Measurements from ENCODE around the gene ALKBH6. TPM values are rescaled to one million over a fixed set of nuclear protein-coding genes. Genes with fewer than 3 reads are reported as not detected.
"Not testable (repeated sequence)": the region's sequence is repeated elsewhere in the genome, so short reads cannot be mapped to it uniquely, and the experiment has no call there.

The ALKBH6 gene
- total and polyA plus RNA-seq, 5 experiments from 2014 or later = 18.7 to 65.5 (median 25.6) TPM

- no peak for DNase-seq
- Mint-ChIP-seq H3K27me3 (peaks cover 19 to 61% (median 42%) of the 10 kb centered on the region in 5 donors), H3K36me3 (peaks cover 0 to 2% (median 0%) of the 10 kb centered on the region in 3 donors), H3K27ac (no peak overlapping the region), H3K9me3 (peaks cover 0 to 2% (median 0%) of the 10 kb centered on the region in 9 donors), H3K4me1 (peaks cover 5 to 7% (median 7%) of the 10 kb centered on the region in 4 donors), H3K4me3 (peak overlapping the region in 6 of 10 donors; percentile 9 to 75 (median 55))
- POLR2A ChIA-PET = interaction anchor here (0.6 to 0.7 kb wide), 2 partner anchors 845 to 1792 kb away, joined by 3 to 5 read pairs; partner anchors contain the start of gene ZNF573
- no peak for ATAC-seq
Observed at GRCh38 chr19:35987571-35987896, 26.5 kb downstream of the ALKBH6 start.

GRCh38 chr19:35986664-35987570, 27.1 kb downstream of the ALKBH6 start:
- Mint-ChIP-seq H3K36me3 (peaks cover 0 to 2% (median 0%) of the 10 kb centered on the region in 3 donors), H3K4me1 (peaks cover 5 to 7% (median 7%) of the 10 kb centered on the region in 4 donors), H3K27me3 (peaks cover 19 to 67% (median 48%) of the 10 kb centered on the region in 5 donors), H3K4me3 (peak overlapping the region; percentile 60 to 86 (median 78)), H3K9me3 (peaks cover 0 to 2% (median 0%) of the 10 kb centered on the region in 9 donors), H3K27ac (peak overlapping the region in 2 of 10 donors; percentile 15 to 20)
- DNase-seq = no peak
- ATAC-seq = peak; percentile 57 to 74
- POLR2A ChIA-PET = interaction anchor here (0.6 to 0.8 kb wide), 3 partner anchors 845 to 1793 kb away, joined by 3 to 5 read pairs (median 3); partner anchors contain the start of gene ZNF573

DNA sequence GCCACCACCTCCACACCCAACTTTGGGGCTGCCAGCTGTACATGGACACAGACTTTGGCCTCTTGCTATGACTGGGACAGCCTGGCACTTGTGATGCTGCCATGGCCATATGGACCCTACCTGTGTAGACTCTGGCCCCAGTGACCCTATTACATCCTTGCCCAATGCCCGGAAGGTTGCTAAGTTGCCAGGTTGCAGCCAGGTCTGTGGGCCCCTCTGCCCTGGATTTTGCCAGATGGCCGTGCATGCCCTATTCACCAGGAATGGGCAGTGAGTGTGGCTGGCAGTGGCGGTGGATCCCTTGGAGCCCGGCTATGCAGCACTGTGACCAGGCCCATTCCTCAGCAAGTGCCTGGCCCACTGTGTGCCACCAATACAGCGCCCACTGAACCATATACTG, 27.9 kb downstream of the ALKBH6 start:
- no peak for ATAC-seq
- DNase-seq = no peak
- Mint-ChIP-seq H3K27me3 (peaks cover 19 to 69% (median 50%) of the 10 kb centered on the region in 5 donors), H3K36me3 (peaks cover 0 to 2% (median 0%) of the 10 kb centered on the region in 3 donors), H3K9me3 (peaks cover 0 to 2% (median 0%) of the 10 kb centered on the region in 9 donors), H3K27ac (no peak overlapping the region), H3K4me3 (peak overlapping the region in 6 of 10 donors; percentile 13 to 83 (median 56)), H3K4me1 (peaks cover 5 to 7% (median 7%) of the 10 kb centered on the region in 4 donors)
- POLR2A ChIA-PET = no interaction called here

DNA sequence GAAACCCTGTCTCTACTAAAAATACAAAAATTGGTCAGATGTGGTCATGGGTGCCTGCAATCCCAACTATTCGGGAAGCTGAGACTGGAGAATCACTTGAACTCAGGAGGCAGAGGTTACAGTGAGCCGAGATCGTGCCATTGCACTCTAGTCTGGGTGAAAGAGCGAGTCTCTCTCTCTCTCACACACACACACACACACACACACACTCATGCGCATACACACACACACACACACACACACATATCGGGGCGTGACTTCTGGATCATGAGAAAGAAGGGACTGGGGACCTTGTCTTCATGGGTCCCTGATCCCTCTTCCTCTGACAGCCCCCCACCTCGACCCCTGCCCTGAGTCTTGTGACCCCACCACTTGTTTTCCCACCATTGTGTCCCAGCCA, 30.8 kb downstream of the ALKBH6 start:
- Mint-ChIP-seq H3K4me3 (no peak overlapping the region), H3K27ac (no peak overlapping the region), H3K9me3 (peaks cover 0 to 2% (median 0%) of the 10 kb centered on the region in 9 donors), H3K4me1 (peaks cover 5 to 7% (median 7%) of the 10 kb centered on the region in 4 donors), H3K27me3 (peaks cover 28 to 77% (median 67%) of the 10 kb centered on the region in 5 donors), H3K36me3 (peaks cover 0 to 2% (median 0%) of the 10 kb centered on the region in 3 donors)
- DNase-seq = no peak
- no peak for ATAC-seq
- POLR2A ChIA-PET = no interaction called here

DNA sequence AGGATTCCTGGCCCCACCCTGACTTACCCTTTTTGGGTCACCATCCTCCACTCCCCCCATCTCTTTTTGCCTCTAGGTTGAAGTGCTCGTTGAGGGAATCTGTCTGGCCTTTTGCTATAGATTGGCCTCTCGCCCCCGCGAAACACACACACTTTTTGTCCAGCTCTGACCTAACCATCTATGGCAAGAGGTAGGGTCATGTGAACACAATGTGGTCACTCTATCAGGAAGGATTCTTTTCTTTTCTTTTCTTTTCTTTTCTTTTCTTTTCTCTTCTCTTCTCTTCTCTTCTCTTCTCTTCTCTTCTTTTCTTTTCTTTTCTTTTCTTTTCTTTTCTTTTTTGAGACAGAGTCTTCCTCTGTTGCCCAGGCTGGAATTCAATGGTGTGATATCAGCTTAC, 33.0 kb downstream of the ALKBH6 start:
- Mint-ChIP-seq H3K27me3 (peaks cover 25 to 68% (median 58%) of the 10 kb centered on the region in 5 donors), H3K27ac (peak overlapping the region in 1 of 10 donors; percentile 57), H3K4me3 (peak overlapping the region in 1 of 10 donors; percentile 35)
- not testable (repeated sequence) for H3K9me3 Mint-ChIP-seq, H3K36me3 Mint-ChIP-seq, H3K4me1 Mint-ChIP-seq, ATAC-seq, DNase-seq
- POLR2A ChIA-PET = interaction anchor here (0.6 kb wide), 1 partner anchor 88 kb away, joined by 4 read pairs; no protein-coding TSS in a partner anchor

DNA sequence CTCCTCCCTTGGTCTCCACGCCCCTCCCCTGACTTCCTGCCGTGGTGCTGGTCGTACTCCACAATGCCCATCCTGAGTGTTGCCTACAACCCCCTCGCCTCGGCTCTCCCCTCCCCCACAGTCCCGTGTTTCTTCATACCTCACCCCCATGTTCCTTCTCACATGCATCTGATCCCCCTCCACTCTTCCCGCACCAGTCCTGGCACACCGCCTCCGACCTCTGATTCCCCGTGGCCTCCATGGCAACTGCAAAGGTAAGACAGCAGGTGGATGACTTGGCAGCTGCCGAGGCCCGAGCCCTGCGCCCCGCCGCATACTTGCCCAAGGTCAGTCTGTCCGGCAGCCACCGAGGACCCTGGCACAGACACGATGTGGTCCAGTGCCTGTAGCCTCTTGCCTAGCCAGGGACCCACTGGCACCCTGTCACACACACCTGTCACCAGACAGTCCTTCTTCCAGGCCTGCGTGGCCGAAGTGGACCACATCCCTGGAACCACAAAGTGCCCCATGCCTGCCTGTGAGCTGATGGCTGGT, 35.1 kb downstream of the ALKBH6 start:
- POLR2A ChIA-PET = no interaction called here
- no peak overlapping the region for H3K4me3 Mint-ChIP-seq
- DNase-seq = no peak
- peaks cover 0 to 3% (median 0%) of the 10 kb centered on the region in 4 donors for H3K4me1 Mint-ChIP-seq
- peaks cover 9 to 55% (median 42%) of the 10 kb centered on the region in 5 donors for H3K27me3 Mint-ChIP-seq
- H3K27ac Mint-ChIP-seq = no peak overlapping the region
- no peak for ATAC-seq
- H3K9me3 Mint-ChIP-seq = no peaks in the 10 kb centered on the region
- no peaks in the 10 kb centered on the region for H3K36me3 Mint-ChIP-seq

DNA sequence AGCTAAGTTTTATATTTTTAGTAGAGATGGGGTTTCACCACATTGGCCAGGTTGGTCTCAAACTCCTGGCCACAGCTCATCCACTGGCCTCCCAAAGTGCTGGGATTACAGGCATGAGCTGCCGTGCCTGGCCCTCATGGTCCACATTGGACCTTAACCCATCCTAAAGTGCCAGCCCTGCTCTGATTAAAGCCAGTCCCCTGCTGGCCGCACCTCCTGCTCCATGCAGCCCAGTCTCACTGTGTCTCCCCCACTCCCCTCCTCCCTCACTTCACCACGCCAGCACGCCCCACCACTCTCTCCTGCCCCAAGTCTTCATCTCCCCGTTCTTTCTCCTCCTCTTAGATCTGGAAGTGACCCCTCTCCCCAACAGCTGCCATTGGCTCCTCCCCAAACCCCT, 35.7 kb downstream of the ALKBH6 start:
- no peak for DNase-seq
- Mint-ChIP-seq H3K27ac (no peak overlapping the region), H3K4me3 (no peak overlapping the region), H3K4me1 (peaks cover 0 to 3% (median 0%) of the 10 kb centered on the region in 4 donors), H3K36me3 (no peaks in the 10 kb centered on the region), H3K9me3 (no peaks in the 10 kb centered on the region), H3K27me3 (peaks cover 9 to 49% (median 37%) of the 10 kb centered on the region in 5 donors)
- ATAC-seq = no peak
- POLR2A ChIA-PET = no interaction called here

GRCh38 chr19:35977446-35978222, 36.4 kb downstream of the ALKBH6 start:
- H3K27me3 Mint-ChIP-seq = peaks cover 9 to 46% (median 34%) of the 10 kb centered on the region in 5 donors
- DNase-seq (peak in 3 of 10 donors; percentile 15 to 69 (median 29)), ATAC-seq (peak; percentile 62 to 69)
- H3K4me1 Mint-ChIP-seq = peaks cover 0 to 3% (median 0%) of the 10 kb centered on the region in 4 donors
- H3K9me3 Mint-ChIP-seq = no peaks in the 10 kb centered on the region
- no peak overlapping the region for H3K4me3 Mint-ChIP-seq
- POLR2A ChIA-PET = interaction anchor here (0.5 kb wide), 1 partner anchor 13 kb away, joined by 3 read pairs; no protein-coding TSS in a partner anchor
- no peak overlapping the region for H3K27ac Mint-ChIP-seq
- H3K36me3 Mint-ChIP-seq = no peaks in the 10 kb centered on the region

DNA sequence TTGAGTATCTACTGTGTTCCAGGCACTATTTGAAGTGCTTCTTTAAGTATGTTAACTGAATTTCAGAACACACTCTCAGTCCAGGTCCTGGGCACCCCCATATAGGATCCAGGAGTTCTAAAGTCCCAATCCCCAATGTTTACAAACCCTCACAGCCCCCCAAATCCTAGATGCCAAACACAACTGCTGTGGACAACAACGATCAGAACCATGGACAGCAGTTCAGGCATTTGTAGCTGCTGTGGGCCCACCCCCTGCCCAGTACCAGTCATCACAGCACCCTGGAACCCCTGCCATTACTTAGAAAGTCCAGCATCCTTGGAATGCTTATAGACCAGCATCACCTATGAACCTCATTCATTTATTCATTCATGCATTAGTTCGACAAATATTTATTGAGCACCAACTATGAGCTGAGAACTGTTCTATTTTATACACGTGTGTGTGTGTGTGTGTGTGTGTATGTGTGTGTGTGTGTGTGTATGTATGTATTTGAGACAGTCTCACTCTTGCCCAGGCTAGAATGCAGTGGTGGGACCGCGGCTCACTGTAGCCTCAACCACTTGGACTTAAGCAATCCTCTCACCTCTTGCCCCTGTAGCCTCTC, 38.3 kb downstream of the ALKBH6 start:
- no peak overlapping the region for H3K27ac Mint-ChIP-seq
- no peaks in the 10 kb centered on the region for H3K9me3 Mint-ChIP-seq

GRCh38 chr19:35973487-35973886, 40.5 kb downstream of the ALKBH6 start:
- no peaks in the 10 kb centered on the region for H3K9me3 Mint-ChIP-seq
- H3K27ac Mint-ChIP-seq = no peak overlapping the region
- H3K4me1 Mint-ChIP-seq = peaks cover 0 to 7% (median 5%) of the 10 kb centered on the region in 4 donors
- H3K27me3 Mint-ChIP-seq = peaks cover 0 to 25% (median 9%) of the 10 kb centered on the region in 5 donors
- ATAC-seq (no peak), DNase-seq (no peak)
- POLR2A ChIA-PET = no interaction called here
- no peak overlapping the region for H3K4me3 Mint-ChIP-seq
- H3K36me3 Mint-ChIP-seq = no peaks in the 10 kb centered on the region

More for the DNA sequence above, 38.3 kb downstream of the ALKBH6 start:
- peaks cover 0 to 5% (median 0%) of the 10 kb centered on the region in 4 donors for H3K4me1 Mint-ChIP-seq
- no peak overlapping the region for H3K4me3 Mint-ChIP-seq
- H3K36me3 Mint-ChIP-seq = no peaks in the 10 kb centered on the region
- H3K27me3 Mint-ChIP-seq = peaks cover 6 to 37% (median 21%) of the 10 kb centered on the region in 5 donors
- POLR2A ChIA-PET = no interaction called here
- ATAC-seq = peak in 1 of 2 donors; percentile 33
- DNase-seq = peak in 2 of 10 donors; percentile 22 to 26

DNA sequence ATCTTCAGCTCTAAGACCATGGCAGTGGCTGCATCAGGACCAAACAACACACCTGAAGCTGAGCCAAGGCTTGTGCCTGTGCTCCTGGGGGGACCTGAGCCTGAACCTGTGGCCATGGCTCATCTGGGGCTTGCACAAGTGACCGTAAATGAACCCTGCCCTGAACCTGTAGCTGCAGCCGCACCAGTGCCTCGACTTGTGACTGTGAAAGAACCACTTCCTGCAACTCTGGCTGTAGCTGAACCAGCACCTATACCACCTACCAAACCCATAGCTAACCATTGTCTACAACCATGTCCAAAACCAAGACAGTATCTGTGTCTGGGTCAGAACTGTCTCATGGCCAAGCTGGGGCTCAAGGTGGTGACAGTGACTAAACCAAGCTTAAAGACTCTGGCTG, 47.2 kb downstream of the ALKBH6 start:
- POLR2A ChIA-PET = interaction anchor here (0.7 kb wide), 1 partner anchor 248 kb away, joined by 4 read pairs; the partner anchor contains the start of genes ZNF146 and ZNF565
- Mint-ChIP-seq H3K4me1 (peaks cover 0 to 7% (median 5%) of the 10 kb centered on the region in 4 donors), H3K27ac (no peak overlapping the region), H3K9me3 (no peaks in the 10 kb centered on the region), H3K4me3 (no peak overlapping the region), H3K36me3 (no peaks in the 10 kb centered on the region), H3K27me3 (peaks cover 0 to 6% (median 5%) of the 10 kb centered on the region in 5 donors)
- DNase-seq = no peak
- no peak for ATAC-seq

DNA sequence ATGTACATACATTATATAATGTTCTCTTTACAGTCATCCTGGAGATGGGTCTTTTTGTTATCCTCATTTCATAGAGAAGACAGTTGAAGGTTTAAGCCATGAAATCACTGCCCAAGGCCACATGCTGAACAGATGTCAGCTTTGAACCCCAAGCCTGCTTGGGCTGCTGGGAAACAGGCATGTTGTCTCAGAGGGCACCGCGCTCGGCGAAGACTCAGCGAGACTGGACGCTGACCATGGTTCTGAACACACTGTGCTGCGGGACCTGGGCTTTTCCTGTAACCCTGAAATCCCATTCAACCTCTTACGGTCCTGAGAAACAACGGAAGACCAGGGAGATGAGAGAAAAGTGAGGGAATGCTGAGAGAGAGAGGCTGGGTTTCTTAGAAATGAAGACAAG, 50.5 kb downstream of the ALKBH6 start:
- peaks cover 6 to 12% (median 10%) of the 10 kb centered on the region in 4 donors for H3K4me1 Mint-ChIP-seq
- peaks cover 0 to 11% (median 5%) of the 10 kb centered on the region in 5 donors for H3K27me3 Mint-ChIP-seq
- H3K36me3 Mint-ChIP-seq = no peaks in the 10 kb centered on the region
- no peak for ATAC-seq
- POLR2A ChIA-PET = no interaction called here
- H3K9me3 Mint-ChIP-seq = peaks cover 0 to 1% (median 0%) of the 10 kb centered on the region in 9 donors
- peak in 6 of 10 donors; percentile 26 to 53 (median 38) for DNase-seq
- H3K4me3 Mint-ChIP-seq = no peak overlapping the region
- H3K27ac Mint-ChIP-seq = no peak overlapping the region

Data from naive thymus-derived CD8-positive, alpha-beta T cell (primary cell).